Prostate gland (tissue), 2 donors: ENCODE data around the gene CLSTN3. TPM values are rescaled to one million over a fixed set of nuclear protein-coding genes. Genes with fewer than 3 reads are reported as not detected.

Experiments used
- DNase-seq: peaks from one replicate; pipeline ENCODE4 v3.0.0-alpha.2; 2019; ENCODE audit warnings: low spot score
- H3K27ac ChIP-seq, 2 donors: fragments of 200-600 bp; sonication (generic); 2 replicates each; pipeline ENCODE4 v1.5.1; 2017 to 2019
- H3K27me3 ChIP-seq: fragments of 200-600 bp; sonication (generic); replicated peaks from 2 replicates; pipeline ENCODE4 v1.5.1; 2019; ENCODE audit not compliant: insufficient read depth
- H3K36me3 ChIP-seq, 2 donors: fragments of 200-600 bp; sonication (generic); 1 replicate in 1 of 2; 2 replicates in 1 of 2; pipeline versions ENCODE4 v1.5.1 to v1.8.1; 2017 to 2019
- H3K4me1 ChIP-seq: fragments of 200-600 bp; sonication (generic); replicated peaks from 2 replicates; pipeline ENCODE4 v1.5.1; 2019
- H3K4me3 ChIP-seq, 2 donors: fragments of 200-600 bp; sonication (generic); 2 replicates each; pipeline ENCODE4 v1.5.1; 2017 to 2019
- H3K9me3 ChIP-seq: fragments of 200-600 bp; sonication (generic); 2 replicates; pipeline ENCODE4 v1.5.1; 2017
- POLR2A ChIP-seq: fragments of 450-650 bp; IDR thresholded peaks from one replicate; pipeline ENCODE4 v1.6.1; 2016; ENCODE audit warnings: antibody characterized with exemption, mild to moderate bottlenecking
- POLR2AphosphoS5 ChIP-seq: sonication (generic); formaldehyde crosslinking; IDR thresholded peaks from one replicate; pipeline ENCODE4 v1.6.1; 2017; ENCODE audit warnings: antibody characterized with exemption
- WGBS: methylation state at CpG from one replicate; pipeline ENCODE4 v1.1.5; 2018; 5-methylcytosine and 5-hydroxymethylcytosine counted together
- intact Hi-C: fragments of 100-400 bp; cut with DNase I; formaldehyde crosslinking; loops from one replicate; pipeline ENCODE4 v1.14.2; 2022
- total RNA-seq, 2 donors: library from RNA; depleted of rRNA; stranded (reverse); fragments of >200 nt; gene quantifications; one replicate each; pipeline ENCODE4 v1.1.0, GENCODE V29; 2016
- TF ChIP-seq, protein P1 (sequence below), 4 experiments: fragments of 200-600 bp in 2 of 4; fragments of 450-650 bp in 2 of 4; sonication (generic) in 2 of 4; IDR thresholded peaks; 1 replicate in 3 of 4; 2 replicates in 1 of 4; pipeline ENCODE4 v1.5.1; 2016 to 2019; ENCODE audit warnings: antibody characterized with exemption in 4 of 4, mild to moderate bottlenecking in 2 of 4, moderate library complexity in 2 of 4

CLSTN3 gene
- total RNA-seq, 2 donors from 2014 or later = 7.7 to 45.7 TPM

DNA sequence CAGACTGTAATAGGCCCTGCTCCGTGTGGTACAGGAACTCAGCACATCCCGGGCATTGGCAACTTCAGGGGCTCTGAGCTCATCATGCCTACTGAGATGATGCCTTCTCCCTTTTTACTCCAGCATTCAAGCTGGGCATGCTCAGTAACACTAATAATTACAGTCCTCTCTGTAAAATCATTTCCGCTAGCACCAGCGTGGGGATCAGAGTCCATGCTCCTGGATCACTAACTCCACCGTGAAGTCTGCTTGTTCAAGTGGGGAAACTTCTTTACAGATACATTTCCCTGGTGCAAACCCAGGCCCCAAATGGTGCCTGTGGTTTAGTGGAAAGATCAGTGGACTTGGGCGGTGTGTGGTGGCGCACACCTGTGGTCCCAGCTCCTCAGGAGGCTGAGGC lies 16.7 kb downstream of the CLSTN3 start:
- Histone ChIP-seq H3K27me3 (no peaks in the 10 kb centered on the region), H3K4me3 (no peak overlapping the region), H3K36me3 (peaks cover 2 to 7% of the 10 kb centered on the region in 2 donors), H3K9me3 (no peaks in the 10 kb centered on the region), H3K4me1 (no peaks in the 10 kb centered on the region), H3K27ac (no peak overlapping the region)
- DNase-seq = no peak
- intact Hi-C loops = no loop called here
- TF ChIP-seq, protein P1, sequence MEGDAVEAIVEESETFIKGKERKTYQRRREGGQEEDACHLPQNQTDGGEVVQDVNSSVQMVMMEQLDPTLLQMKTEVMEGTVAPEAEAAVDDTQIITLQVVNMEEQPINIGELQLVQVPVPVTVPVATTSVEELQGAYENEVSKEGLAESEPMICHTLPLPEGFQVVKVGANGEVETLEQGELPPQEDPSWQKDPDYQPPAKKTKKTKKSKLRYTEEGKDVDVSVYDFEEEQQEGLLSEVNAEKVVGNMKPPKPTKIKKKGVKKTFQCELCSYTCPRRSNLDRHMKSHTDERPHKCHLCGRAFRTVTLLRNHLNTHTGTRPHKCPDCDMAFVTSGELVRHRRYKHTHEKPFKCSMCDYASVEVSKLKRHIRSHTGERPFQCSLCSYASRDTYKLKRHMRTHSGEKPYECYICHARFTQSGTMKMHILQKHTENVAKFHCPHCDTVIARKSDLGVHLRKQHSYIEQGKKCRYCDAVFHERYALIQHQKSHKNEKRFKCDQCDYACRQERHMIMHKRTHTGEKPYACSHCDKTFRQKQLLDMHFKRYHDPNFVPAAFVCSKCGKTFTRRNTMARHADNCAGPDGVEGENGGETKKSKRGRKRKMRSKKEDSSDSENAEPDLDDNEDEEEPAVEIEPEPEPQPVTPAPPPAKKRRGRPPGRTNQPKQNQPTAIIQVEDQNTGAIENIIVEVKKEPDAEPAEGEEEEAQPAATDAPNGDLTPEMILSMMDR (IDR thresholded peaks at IDR 0.05) = no peak
- TF ChIP-seq POLR2A (no peak), POLR2AphosphoS5 (no peak)
- WGBS = 98% methylated on average over 7 of the region's 7 CpGs

DNA sequence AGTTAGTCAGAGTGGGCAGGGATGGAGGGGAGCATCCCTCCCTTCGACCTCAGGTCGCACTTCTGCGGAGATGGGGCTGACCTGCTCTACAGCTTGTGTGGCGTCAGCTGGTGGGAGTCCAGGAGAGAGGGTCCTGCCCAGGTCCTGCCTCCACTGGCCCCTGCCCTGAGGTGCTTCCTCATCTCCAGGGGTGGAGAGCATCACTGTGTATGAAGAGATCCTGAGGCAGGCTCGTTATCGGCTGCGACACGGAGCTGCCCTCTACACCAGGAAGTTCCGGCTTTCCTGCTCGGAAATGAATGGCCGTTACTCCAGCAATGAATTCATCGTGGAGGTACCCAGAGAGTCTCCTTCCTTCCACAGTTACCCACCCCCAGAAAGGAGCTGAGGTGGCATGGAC lies 20.2 kb downstream of the CLSTN3 start:
- Histone ChIP-seq H3K4me3 (no peak overlapping the region), H3K27ac (no peak overlapping the region), H3K9me3 (no peaks in the 10 kb centered on the region), H3K36me3 (peaks cover 2 to 7% of the 10 kb centered on the region in 2 donors), H3K27me3 (no peaks in the 10 kb centered on the region), H3K4me1 (no peaks in the 10 kb centered on the region)
- TF ChIP-seq, protein P1 (IDR thresholded peaks at IDR 0.05) = no peak
- no peak for TF ChIP-seq POLR2AphosphoS5
- TF ChIP-seq POLR2A = no peak
- no peak for DNase-seq
- intact Hi-C loops = no loop called here
- WGBS = 93% methylated on average over 12 of the region's 12 CpGs

DNA sequence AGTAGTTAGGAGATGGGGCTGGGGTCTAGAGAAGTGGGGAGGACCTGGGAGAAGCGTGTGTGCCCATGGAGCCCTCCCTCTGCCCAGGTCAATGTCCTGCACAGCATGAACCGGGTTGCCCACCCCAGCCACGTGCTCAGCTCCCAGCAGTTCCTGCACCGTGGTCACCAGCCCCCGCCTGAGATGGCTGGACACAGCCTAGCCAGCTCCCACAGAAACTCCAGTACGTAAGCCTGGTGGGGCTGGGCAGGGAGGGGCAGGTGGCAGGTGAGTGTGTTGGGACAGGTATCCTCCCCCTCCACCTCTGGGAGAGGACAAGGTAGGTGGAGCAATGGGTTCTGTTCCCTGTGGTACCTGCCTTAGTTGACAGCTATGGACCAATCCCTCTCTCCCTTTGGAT lies 20.7 kb downstream of the CLSTN3 start:
- Histone ChIP-seq H3K9me3 (no peaks in the 10 kb centered on the region), H3K4me1 (no peaks in the 10 kb centered on the region), H3K36me3 (peaks cover 2 to 7% of the 10 kb centered on the region in 2 donors), H3K27me3 (no peaks in the 10 kb centered on the region), H3K4me3 (no peak overlapping the region), H3K27ac (no peak overlapping the region)
- DNase-seq = no peak
- WGBS = 95% methylated on average over 6 of the region's 6 CpGs
- TF ChIP-seq POLR2A = no peak
- TF ChIP-seq, protein P1 (IDR thresholded peaks at IDR 0.05) = no peak
- no peak for TF ChIP-seq POLR2AphosphoS5
- intact Hi-C loops = no loop called here

DNA sequence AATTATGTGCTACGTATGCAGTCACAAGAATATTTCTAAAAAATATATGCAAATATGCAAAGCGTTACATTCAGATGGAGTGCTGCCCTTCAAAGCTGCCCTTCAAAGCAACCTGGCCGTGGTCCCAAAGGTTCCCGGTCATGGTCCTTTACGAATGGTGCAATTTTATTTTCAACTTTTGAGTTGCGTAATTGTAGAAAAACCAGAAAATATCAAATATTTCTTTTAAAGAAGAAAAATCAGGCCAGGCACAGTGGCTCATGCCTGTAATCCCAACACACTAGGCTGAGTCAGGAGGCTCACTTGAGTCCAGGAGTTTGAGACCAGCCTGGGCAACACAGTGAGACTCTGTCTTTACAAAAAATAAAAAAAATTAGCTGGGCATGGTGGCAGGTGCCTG lies 21.4 kb downstream of the CLSTN3 start:
- Histone ChIP-seq H3K4me3 (no peak overlapping the region), H3K36me3 (peaks cover 2 to 7% of the 10 kb centered on the region in 2 donors), H3K9me3 (no peaks in the 10 kb centered on the region), H3K27me3 (no peaks in the 10 kb centered on the region), H3K27ac (no peak overlapping the region), H3K4me1 (no peaks in the 10 kb centered on the region)
- WGBS = 96% methylated on average over 6 of the region's 6 CpGs
- DNase-seq = no peak
- intact Hi-C loops = no loop called here
- TF ChIP-seq, protein P1 (IDR thresholded peaks at IDR 0.05) = no peak
- TF ChIP-seq POLR2A (no peak), POLR2AphosphoS5 (no peak)

DNA sequence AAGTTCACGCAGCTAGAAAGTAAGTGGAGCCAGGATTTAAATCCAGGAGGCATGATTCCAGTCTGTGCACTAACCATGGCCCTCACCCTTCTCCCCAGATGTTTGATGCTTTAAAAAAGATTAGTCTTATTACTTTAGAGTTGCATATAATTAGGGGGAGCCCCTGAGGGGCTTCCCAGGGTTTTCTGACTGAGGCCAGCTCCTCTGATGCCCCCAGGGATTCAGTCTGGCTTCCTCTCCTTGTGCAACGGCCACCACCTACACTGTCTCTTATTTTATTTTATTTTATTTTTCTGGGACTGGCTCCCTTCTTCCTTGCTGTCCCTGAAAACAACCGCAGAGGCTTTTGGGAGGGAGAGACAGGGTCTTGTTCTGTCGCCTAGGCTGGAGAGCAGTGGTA lies 22.6 kb downstream of the CLSTN3 start:
- Histone ChIP-seq H3K9me3 (no peaks in the 10 kb centered on the region), H3K4me1 (no peaks in the 10 kb centered on the region), H3K27me3 (no peaks in the 10 kb centered on the region), H3K27ac (no peak overlapping the region), H3K36me3 (peaks cover 2 to 7% of the 10 kb centered on the region in 2 donors), H3K4me3 (no peak overlapping the region)
- intact Hi-C loops = no loop called here
- DNase-seq = no peak
- TF ChIP-seq, protein P1 (IDR thresholded peaks at IDR 0.05) = no peak
- TF ChIP-seq POLR2A (no peak), POLR2AphosphoS5 (no peak)
- WGBS = 88% methylated on average over 4 of the region's 4 CpGs
